Measurements from ENCODE around the gene GNAO1.

- TF ChIP-seq, protein P1, sequence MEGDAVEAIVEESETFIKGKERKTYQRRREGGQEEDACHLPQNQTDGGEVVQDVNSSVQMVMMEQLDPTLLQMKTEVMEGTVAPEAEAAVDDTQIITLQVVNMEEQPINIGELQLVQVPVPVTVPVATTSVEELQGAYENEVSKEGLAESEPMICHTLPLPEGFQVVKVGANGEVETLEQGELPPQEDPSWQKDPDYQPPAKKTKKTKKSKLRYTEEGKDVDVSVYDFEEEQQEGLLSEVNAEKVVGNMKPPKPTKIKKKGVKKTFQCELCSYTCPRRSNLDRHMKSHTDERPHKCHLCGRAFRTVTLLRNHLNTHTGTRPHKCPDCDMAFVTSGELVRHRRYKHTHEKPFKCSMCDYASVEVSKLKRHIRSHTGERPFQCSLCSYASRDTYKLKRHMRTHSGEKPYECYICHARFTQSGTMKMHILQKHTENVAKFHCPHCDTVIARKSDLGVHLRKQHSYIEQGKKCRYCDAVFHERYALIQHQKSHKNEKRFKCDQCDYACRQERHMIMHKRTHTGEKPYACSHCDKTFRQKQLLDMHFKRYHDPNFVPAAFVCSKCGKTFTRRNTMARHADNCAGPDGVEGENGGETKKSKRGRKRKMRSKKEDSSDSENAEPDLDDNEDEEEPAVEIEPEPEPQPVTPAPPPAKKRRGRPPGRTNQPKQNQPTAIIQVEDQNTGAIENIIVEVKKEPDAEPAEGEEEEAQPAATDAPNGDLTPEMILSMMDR (conservative IDR thresholded peaks at IDR 0.05), result no peak
- TF ChIP-seq ZFX (IDR thresholded peaks at IDR 0.05), result no peak
These were observed 3.9 kb downstream of the GNAO1 start for GRCh38 chr16:56195151-56195550.
